SU-DHL-6 (cell line): ENCODE data around the gene PCAT6.

Experiments
- EZH2phosphoT487 ChIP-seq: fragments of 200-600 bp; sonication (generic), shearing (Covaris generic); conservative IDR thresholded peaks from 2 replicates; pipeline ENCODE4 v1.6.1; 2018; ENCODE audit warnings: mild to moderate bottlenecking, antibody characterized with exemption, low read length, moderate library complexity, mixed read lengths
- TF ChIP-seq, protein P1 (sequence below): fragments of 200-600 bp; sonication (generic); IDR thresholded peaks from one replicate; pipeline ENCODE4 v1.5.1; 2017; ENCODE audit warnings: antibody characterized with exemption, mild to moderate bottlenecking, low read length, moderate library complexity; ENCODE audit not compliant: insufficient read depth, poor library complexity, severe bottlenecking

DNA sequence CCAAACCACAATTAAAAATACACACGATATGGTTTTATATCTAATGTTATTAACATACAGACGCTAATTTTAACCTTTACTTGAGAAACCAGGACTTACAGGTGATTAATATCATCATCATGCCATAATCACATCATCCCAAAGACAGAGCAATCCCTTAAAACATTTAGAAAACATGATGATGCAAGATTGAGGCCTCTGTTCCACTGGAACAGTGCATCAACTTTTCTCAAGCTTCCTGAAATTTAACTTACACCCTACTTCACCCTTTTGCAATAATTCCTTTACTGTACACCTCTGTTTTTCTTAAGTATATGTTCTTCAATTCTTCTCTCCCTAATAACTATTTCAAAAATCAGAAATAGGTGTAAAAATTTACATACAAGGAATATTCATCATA lies 40.6 kb upstream of the PCAT6 start:
- TF ChIP-seq, protein P1, sequence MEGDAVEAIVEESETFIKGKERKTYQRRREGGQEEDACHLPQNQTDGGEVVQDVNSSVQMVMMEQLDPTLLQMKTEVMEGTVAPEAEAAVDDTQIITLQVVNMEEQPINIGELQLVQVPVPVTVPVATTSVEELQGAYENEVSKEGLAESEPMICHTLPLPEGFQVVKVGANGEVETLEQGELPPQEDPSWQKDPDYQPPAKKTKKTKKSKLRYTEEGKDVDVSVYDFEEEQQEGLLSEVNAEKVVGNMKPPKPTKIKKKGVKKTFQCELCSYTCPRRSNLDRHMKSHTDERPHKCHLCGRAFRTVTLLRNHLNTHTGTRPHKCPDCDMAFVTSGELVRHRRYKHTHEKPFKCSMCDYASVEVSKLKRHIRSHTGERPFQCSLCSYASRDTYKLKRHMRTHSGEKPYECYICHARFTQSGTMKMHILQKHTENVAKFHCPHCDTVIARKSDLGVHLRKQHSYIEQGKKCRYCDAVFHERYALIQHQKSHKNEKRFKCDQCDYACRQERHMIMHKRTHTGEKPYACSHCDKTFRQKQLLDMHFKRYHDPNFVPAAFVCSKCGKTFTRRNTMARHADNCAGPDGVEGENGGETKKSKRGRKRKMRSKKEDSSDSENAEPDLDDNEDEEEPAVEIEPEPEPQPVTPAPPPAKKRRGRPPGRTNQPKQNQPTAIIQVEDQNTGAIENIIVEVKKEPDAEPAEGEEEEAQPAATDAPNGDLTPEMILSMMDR = no peak
- TF ChIP-seq EZH2phosphoT487 = no peak
